ENCODE data around the gene PLCB1. TPM values are rescaled to one million over a fixed set of nuclear protein-coding genes. Genes with fewer than 3 reads are reported as not detected.

The PLCB1 gene
- polyA plus RNA-seq, 5 donors: 11.8 to 27.1 (median 19.5) TPM

GRCh38 chr20:8242827-8243724 is 111.0 kb downstream of the PLCB1 start:
- DNase-seq: no peak

- DNase-seq: peak; percentile 46 to 53
These were observed 112.6 kb downstream of the PLCB1 start for GRCh38 chr20:8244637-8245036.

DNA sequence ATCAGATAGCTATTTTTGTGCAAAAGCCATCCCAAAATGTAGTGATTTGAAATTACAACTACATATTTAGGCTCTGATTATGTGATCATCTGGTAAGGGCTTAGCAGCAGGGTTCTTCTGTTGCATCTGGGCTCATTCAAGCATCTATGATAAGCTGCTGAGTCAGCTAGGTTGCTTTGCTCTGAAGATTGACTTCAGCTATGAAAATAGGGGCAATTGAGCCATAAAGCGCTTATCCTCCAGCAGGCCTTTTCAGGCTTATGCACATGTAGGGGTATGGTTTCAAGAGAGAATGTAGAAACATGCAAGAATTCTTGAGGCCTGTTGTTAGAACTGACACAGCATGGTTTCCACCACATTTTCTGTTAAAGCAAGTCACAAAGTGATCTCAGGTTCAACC is 114.1 kb downstream of the PLCB1 start:
- no peak for DNase-seq

- no peak for DNase-seq
These were observed 114.7 kb downstream of the PLCB1 start for GRCh38 chr20:8246716-8247115.

- DNase-seq: no peak
These were observed 116.0 kb downstream of the PLCB1 start for GRCh38 chr20:8248051-8248450.

DNA sequence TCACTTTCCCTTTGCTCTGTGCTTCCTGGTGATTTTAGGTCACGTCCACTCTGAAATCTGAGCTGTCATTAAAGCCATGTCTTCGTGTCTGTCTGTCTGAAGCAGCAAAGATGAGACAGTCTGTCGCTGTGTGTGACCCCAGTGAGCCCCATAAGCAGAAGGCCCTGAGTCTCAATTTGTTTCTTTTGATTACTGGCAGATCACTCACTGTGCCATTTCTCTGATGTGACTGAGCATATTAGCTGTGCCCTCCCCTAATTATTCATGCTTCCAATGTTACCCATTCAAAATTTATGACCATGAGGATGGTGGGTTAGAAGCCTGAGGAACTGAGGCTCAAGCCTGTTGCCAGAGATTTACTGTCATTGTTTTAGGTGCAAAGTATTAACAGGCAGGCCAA is 117.6 kb downstream of the PLCB1 start:
- no peak for DNase-seq

DNA sequence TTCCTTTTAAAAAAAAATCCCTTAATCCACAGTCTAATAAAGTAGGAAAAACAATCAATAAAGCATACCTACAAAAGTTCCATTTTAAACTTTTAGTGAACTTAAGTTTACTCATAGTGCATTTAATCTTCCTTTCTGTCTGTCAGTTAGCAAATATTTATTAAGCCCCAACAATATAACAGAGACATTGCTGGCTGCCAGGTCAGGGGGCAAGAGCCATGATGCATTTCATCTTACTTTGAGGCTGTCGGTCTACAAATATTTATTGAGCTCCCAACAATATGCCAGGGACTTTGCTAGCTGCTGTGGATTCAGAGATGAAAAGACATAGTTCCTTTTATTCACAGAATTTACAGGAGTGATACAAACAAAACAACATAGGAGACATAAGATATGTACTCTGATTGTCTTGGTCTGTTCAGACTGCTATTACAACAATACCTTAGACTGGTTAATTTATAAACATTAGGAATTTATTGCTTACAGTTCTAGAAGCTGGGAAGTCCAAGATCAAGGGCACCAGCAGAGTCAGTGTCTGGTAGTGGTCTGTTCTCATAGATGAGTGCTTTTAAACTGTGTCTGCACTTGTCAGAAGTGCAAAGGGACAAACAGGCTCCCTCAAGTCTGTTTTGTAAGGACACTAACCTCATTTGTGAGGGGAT is 118.6 kb downstream of the PLCB1 start:
- DNase-seq: no peak

DNA sequence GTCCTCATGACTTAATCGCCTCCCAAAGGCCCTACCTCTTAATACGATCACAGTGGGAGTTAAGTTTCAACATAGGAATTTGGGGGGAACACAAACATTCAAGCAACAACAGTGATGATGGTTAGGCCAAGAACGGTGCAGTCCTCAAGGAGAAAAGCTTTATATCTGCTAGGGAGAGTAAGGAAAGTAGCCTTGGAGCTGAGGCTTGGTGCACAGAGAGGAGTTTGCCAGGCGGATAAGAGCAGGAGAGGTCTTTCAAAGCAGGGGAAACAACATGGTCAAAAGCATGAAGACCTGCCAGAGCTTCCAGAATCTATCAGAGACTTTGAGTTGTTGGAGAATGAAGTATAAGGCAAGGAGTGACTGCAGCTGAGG is 119.1 kb downstream of the PLCB1 start:
- no peak for DNase-seq

GRCh38 chr20:8254911-8255582 is 123.0 kb downstream of the PLCB1 start:
- no peak for DNase-seq

DNA sequence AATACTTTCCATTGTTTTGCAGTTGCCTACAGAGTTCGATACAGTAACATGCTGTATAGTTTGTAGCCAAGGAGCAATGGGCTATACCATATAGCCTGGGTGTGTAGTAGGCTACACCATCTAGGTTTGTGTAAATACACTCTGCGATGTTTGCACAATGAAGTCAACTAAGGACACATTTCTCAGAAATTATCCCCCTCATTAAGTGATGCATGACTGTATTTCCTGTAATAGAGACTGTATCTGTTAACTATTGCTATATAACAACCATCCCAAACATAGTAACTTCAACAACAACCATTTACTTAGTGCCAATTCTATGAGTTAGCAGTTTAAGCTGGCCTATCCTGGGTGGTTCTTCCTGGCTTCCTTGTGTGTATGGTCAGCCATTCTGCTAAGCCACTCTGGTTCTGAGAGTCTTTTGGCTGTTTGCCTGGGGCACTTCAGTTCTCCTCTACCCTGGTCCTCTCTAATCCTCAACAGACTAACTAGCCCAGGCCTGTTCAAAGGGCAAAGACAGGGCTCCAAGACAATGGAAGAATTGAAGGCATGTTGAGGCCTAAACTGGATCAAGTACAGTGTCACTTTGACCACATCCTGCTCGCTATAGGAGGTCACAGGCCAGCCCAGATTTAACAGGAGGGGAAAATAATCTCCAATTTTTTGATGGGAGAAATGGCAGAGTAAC is 124.0 kb downstream of the PLCB1 start:
- DNase-seq: no peak

GRCh38 chr20:8260837-8261251 is 128.8 kb downstream of the PLCB1 start:
- DNase-seq: no peak

- DNase-seq: no peak
These were observed 130.7 kb downstream of the PLCB1 start for GRCh38 chr20:8262721-8263120.

DNA sequence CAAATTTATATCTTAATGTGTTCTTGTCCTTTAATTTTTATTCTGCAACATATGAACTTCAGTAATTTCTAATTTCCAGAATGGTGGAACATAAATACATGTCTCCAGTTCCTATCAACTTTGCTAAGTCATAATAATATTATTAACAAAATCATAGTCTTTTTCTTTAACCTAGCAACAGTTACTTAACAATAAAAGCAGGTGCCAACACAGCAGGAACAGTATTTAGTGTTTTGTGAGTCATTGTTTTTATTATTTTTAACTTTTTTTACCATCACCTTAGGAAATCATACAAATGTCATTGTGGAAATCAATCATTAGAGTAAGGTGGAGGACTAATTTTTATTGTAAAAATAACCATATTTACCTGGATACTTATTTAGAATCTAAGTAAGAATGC is 133.5 kb downstream of the PLCB1 start:
- DNase-seq: no peak

DNA sequence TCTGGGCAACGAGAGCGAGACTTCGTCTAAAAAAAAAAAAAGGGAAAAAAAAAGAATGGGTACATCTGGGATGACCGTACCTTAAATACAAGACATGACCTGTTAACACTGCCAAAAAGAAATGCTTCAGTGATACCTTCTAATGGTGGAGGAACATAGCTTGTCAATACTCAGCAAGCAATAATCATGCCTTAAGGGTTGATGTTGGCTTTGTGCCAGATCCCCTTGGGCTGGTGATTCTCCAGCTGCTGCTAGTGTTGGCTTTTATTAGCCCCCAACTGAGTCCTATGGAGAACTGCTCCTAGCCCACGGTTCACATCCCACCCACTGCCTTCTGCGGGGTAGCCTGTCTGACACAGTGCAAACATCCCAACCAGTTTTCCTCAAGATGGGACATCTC is 134.9 kb downstream of the PLCB1 start:
- DNase-seq: no peak

- DNase-seq: no peak
These were observed 139.7 kb downstream of the PLCB1 start for GRCh38 chr20:8271727-8272126.

DNA sequence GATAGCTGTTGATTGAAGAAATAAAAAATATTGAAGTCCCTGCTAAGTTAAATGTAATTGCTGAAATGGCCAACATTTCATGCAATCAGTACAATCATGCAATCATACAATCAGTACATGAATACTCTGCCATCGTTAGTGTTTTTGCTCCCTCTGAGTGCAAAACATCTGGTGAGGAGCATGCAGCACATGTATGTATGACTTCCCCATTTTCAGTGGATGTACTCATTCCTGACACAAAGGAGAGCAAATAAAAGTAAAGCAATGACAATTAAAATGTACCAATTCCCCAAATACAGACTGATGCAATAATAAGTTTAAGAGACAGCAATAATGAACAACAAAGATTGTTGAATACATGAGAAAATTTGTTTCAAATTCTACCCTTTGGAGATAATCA is 140.7 kb downstream of the PLCB1 start:
- DNase-seq: no peak

- DNase-seq: no peak
These were observed 152.8 kb downstream of the PLCB1 start for GRCh38 chr20:8284902-8285301.

- DNase-seq: no peak
These were observed 155.3 kb downstream of the PLCB1 start for GRCh38 chr20:8287340-8287739.

DNA sequence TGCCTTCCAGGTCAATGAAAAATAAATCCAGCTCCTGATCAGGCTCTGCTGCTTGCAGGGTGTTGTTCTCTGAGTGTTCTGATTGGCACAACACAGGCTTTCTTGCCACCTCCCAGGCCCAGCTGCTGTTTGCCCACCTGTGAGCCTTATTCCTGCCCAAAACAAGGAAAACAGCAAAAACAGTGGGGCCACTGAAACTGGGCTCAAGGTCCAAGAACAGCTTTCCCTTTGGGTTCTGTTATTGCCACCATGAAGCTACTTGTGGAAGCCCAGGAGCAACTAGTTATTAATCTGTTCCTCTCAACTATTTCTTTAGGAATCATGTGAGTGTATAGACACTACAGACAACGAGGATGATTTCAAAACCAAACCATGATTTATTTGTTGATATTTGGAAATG is 159.1 kb downstream of the PLCB1 start:
- no peak for DNase-seq

GRCh38 chr20:8291873-8292272 is 159.8 kb downstream of the PLCB1 start:
- no peak for DNase-seq

DNA sequence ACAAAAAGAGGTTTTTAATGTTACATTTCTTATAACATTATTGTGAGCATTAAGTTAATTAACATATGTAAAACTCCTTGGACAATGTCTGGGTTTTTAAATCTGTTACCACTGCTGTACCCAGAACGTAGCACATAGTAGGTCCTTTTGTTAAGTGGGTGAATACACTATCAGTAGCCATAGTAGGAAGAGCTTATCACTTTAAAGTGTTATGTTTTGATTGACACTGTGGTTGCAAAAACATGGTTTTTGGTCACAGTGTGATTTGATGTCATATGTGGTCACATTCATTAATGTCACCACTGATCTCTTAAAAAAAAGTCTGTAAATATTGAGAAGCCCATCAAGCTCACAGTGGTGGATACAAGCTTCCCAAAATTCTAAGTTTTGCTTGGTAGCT is 160.7 kb downstream of the PLCB1 start:
- no peak for DNase-seq

- DNase-seq: no peak
These were observed 161.7 kb downstream of the PLCB1 start for GRCh38 chr20:8293750-8294149.

Measured in right lung (tissue), 5 donors.